Tibial nerve (tissue), 4 donors: ENCODE measurements around the gene SORBS1. TPM values are rescaled to one million over a fixed set of nuclear protein-coding genes. Genes with fewer than 3 reads are reported as not detected.
A peak's percentile ranks its signal among the peaks of the same experiment; 100 is the strongest.

Source experiments
- DNase-seq, 2 donors: peaks; one replicate each; pipeline ENCODE4 v3.0.0-alpha.2; 2019; ENCODE audit warnings: low spot score in 2 of 2
- H3K27ac ChIP-seq, 4 donors: fragments of 200-600 bp; sonication (generic) in 3 of 4; one replicate each; pipeline ENCODE4 v1.5.1; 2017 to 2019; ENCODE audit warnings: mild to moderate bottlenecking in 1 of 4
- H3K27me3 ChIP-seq, 2 donors: fragments of 200-600 bp; sonication (generic) in 1 of 2; one replicate each; pipeline versions ENCODE4 v1.5.1 to v1.6.0; 2017 to 2019
- H3K36me3 ChIP-seq, 3 donors: fragments of 200-600 bp; sonication (generic); one replicate each; pipeline ENCODE4 v1.5.1; 2018 to 2019
- H3K4me1 ChIP-seq, 4 donors: fragments of 200-600 bp; sonication (generic) in 3 of 4; one replicate each; pipeline ENCODE4 v1.5.1; 2017 to 2019
- H3K4me3 ChIP-seq, 4 donors: fragments of 200-600 bp; sonication (generic) in 3 of 4; one replicate each; pipeline ENCODE4 v1.5.1; 2017 to 2019; ENCODE audit warnings: mild to moderate bottlenecking in 1 of 4, moderate library complexity in 1 of 4
- H3K9me3 ChIP-seq, 4 donors: fragments of 200-600 bp; sonication (generic) in 3 of 4; one replicate each; pipeline ENCODE4 v1.5.1; 2017 to 2019
- CTCF ChIP-seq, 5 experiments: fragments of 200-600 bp in 3 of 5; fragments of 450-650 bp in 2 of 5; sonication (generic) in 3 of 5; IDR thresholded peaks; one replicate each; pipeline ENCODE4 v1.5.1; 2016 to 2019; ENCODE audit warnings: antibody characterized with exemption in 5 of 5, mild to moderate bottlenecking in 3 of 5, moderate library complexity in 2 of 5
- EP300 ChIP-seq, 2 donors: sonication (generic); formaldehyde crosslinking; IDR thresholded peaks; one replicate each; pipeline ENCODE4 v1.6.1; 2017; ENCODE audit warnings: antibody characterized with exemption in 2 of 2, mild to moderate bottlenecking in 1 of 2
- POLR2A ChIP-seq, 2 donors: fragments of 450-650 bp; IDR thresholded peaks; one replicate each; pipeline ENCODE4 v1.6.1; 2017; ENCODE audit warnings: antibody characterized with exemption in 2 of 2, mild to moderate bottlenecking in 2 of 2, moderate library complexity in 2 of 2
- WGBS, 2 donors: methylation state at CpG; one replicate each; pipeline ENCODE4 v1.1.5; 2018; 5-methylcytosine and 5-hydroxymethylcytosine counted together
- total RNA-seq, 4 donors: library from RNA; depleted of rRNA; stranded (reverse); fragments of >200 nt; gene quantifications; one replicate each; pipeline ENCODE4 v1.1.0, GENCODE V29; 2016

Gene SORBS1
- total RNA-seq, 4 donors from 2014 or later, result 427 to 623 (median 567) TPM

- Histone ChIP-seq H3K9me3 (no peaks in the 10 kb centered on the region), H3K36me3 (peaks cover 0 to 35% (median 4%) of the 10 kb centered on the region in 3 donors), H3K4me3 (no peak overlapping the region), H3K27me3 (no peaks in the 10 kb centered on the region), H3K27ac (peak overlapping the region in 3 of 4 donors; percentile 34 to 79 (median 69)), H3K4me1 (peaks cover 0 to 49% (median 25%) of the 10 kb centered on the region in 4 donors)
- TF ChIP-seq CTCF (IDR thresholded peaks at IDR 0.05) (no peak), POLR2A (IDR thresholded peaks at IDR 0.05) (no peak), EP300 (IDR thresholded peaks at IDR 0.05) (no peak)
- 51 to 64% methylated on average over 1 of the region's 1 CpG for WGBS, 2 donors
- DNase-seq, result no peak
These were observed 185.8 kb downstream of the SORBS1 start for GRCh38 chr10:95375418-95375817.

- peaks cover 0 to 34% (median 2%) of the 10 kb centered on the region in 3 donors for H3K36me3 ChIP-seq
- H3K4me3 ChIP-seq, result no peak overlapping the region
- peak; percentile 44 to 68 for DNase-seq
- no peaks in the 10 kb centered on the region for H3K27me3 ChIP-seq
- TF ChIP-seq EP300 (IDR thresholded peaks at IDR 0.05), result peak in 1 of 2 donors; percentile 52
- peak; percentile 74 to 94 (median 90) for TF ChIP-seq CTCF (IDR thresholded peaks at IDR 0.05)
- no peak for TF ChIP-seq POLR2A (IDR thresholded peaks at IDR 0.05)
- no peaks in the 10 kb centered on the region for H3K9me3 ChIP-seq
- peaks cover 0 to 43% (median 25%) of the 10 kb centered on the region in 4 donors for H3K4me1 ChIP-seq
- H3K27ac ChIP-seq, result peak overlapping the region in 3 of 4 donors; percentile 34 to 79 (median 69)
- WGBS, 2 donors, result 14 to 17% methylated on average over 5 of the region's 5 CpGs
These were observed 186.5 kb downstream of the SORBS1 start for GRCh38 chr10:95374597-95375209.

DNA sequence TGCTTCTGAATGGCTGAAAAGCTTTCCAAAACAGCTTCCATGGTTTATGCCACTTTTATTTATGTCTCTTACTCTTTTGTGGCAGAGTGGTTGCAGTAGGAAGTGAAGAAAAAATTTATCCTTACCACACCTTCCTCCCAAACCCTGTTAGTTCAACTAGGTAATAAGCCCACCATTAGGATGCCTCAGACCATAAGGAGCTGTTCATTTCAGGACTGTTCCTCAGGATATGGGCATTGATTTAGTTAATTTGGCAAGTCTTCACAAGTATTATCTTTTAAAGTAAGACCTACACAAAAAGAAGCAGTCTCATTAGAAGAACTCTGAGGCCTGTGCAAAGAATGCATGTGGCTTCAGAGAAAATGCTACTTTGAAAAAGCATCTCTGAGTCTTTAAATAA is 187.5 kb downstream of the SORBS1 start:
- no peaks in the 10 kb centered on the region for H3K27me3 ChIP-seq
- no peak overlapping the region for H3K4me3 ChIP-seq
- no peak overlapping the region for H3K27ac ChIP-seq
- TF ChIP-seq POLR2A (IDR thresholded peaks at IDR 0.05), result no peak
- no peak for TF ChIP-seq EP300 (IDR thresholded peaks at IDR 0.05)
- TF ChIP-seq CTCF (IDR thresholded peaks at IDR 0.05), result no peak
- H3K36me3 ChIP-seq, result peaks cover 0 to 34% (median 0%) of the 10 kb centered on the region in 3 donors
- DNase-seq, result no peak
- H3K9me3 ChIP-seq, result no peaks in the 10 kb centered on the region
- H3K4me1 ChIP-seq, result peaks cover 0 to 39% (median 25%) of the 10 kb centered on the region in 4 donors

- Histone ChIP-seq H3K4me1 (peaks cover 0 to 54% (median 10%) of the 10 kb centered on the region in 4 donors), H3K4me3 (no peak overlapping the region), H3K36me3 (peaks cover 0 to 39% (median 0%) of the 10 kb centered on the region in 3 donors), H3K9me3 (no peaks in the 10 kb centered on the region), H3K27me3 (no peaks in the 10 kb centered on the region), H3K27ac (peak overlapping the region in 1 of 4 donors; percentile 25)
- 35 to 63% methylated on average over 6 of the region's 6 CpGs for WGBS, 2 donors
- no peak for TF ChIP-seq CTCF (IDR thresholded peaks at IDR 0.05)
- no peak for TF ChIP-seq POLR2A (IDR thresholded peaks at IDR 0.05)
- no peak for TF ChIP-seq EP300 (IDR thresholded peaks at IDR 0.05)
- DNase-seq, result no peak
These were observed 196.8 kb downstream of the SORBS1 start for GRCh38 chr10:95364342-95364741.

GRCh38 chr10:95363303-95363912 is 197.8 kb downstream of the SORBS1 start:
- Histone ChIP-seq H3K9me3 (no peaks in the 10 kb centered on the region), H3K36me3 (peaks cover 0 to 31% (median 0%) of the 10 kb centered on the region in 3 donors), H3K27me3 (no peaks in the 10 kb centered on the region), H3K27ac (no peak overlapping the region), H3K4me3 (no peak overlapping the region), H3K4me1 (peaks cover 0 to 59% (median 10%) of the 10 kb centered on the region in 4 donors)
- DNase-seq, result peak in 1 of 2 donors; percentile 82
- TF ChIP-seq POLR2A (IDR thresholded peaks at IDR 0.05), result no peak
- TF ChIP-seq CTCF (IDR thresholded peaks at IDR 0.05), result peak; percentile 77 to 84 (median 79)
- WGBS, 2 donors, result 5 to 15% methylated on average over 2 of the region's 2 CpGs
